ENCODE data around the gene CXCL13.
"Not testable (repeated sequence)": the region's sequence is repeated elsewhere in the genome, so short reads cannot be mapped to it uniquely, and the experiment has no call there.

The CXCL13 gene

GRCh38 chr4:77605210-77605902, at the start of gene CXCL13:
CXCL13 (plus strand) TSS chr4:77605820; CDS start chr4:77605866, 46 bp downstream.
- DNase-seq = no peak

DNA sequence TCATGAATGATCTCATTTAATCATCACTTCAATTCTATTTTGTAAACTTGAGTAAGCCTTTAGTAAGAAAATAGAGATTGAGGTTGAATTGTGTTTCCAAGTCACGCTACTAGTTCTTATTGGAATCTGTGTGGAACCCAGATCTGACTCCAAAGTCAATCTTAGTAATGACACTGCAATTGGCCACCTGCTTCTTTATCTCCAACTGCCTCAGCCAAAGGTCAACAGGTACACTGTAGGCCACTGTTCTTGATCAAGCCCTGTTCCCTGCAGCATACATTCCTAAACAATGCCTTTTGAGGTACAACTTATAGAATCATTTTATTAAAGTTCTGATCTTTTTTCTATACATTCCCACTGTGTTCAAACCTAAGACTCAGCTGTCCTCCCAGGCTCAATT, 45.5 kb upstream of the CXCL13 start:
- no peak for DNase-seq

GRCh38 chr4:77561720-77562119, 43.9 kb upstream of the CXCL13 start:
- not testable (repeated sequence) for DNase-seq

DNA sequence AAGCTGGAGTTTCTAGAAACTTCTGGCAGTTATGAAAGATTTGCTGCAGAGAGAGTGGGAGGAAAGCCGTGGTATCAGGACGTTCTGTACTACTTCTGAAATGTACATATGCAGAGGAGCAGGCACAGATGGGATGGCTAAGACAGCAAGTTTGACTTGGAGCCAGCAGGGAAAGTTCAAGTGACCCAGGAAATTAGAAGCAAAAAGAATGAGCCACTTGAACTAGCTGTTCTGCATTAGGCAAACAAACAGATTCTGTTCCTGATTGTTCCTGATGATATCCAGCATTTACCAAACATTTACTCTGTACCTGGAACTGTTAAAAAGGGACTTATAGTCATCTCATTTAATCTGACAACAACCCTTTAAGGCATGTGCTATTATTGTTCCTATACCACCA, 41.4 kb upstream of the CXCL13 start:
- DNase-seq = no peak

- DNase-seq = no peak
Observed at GRCh38 chr4:77566148-77566547, 39.5 kb upstream of the CXCL13 start.

- no peak for DNase-seq
Observed at GRCh38 chr4:77567549-77567948, 38.1 kb upstream of the CXCL13 start.

GRCh38 chr4:77570508-77571214, 35.0 kb upstream of the CXCL13 start:
- not testable (repeated sequence) for DNase-seq

DNA sequence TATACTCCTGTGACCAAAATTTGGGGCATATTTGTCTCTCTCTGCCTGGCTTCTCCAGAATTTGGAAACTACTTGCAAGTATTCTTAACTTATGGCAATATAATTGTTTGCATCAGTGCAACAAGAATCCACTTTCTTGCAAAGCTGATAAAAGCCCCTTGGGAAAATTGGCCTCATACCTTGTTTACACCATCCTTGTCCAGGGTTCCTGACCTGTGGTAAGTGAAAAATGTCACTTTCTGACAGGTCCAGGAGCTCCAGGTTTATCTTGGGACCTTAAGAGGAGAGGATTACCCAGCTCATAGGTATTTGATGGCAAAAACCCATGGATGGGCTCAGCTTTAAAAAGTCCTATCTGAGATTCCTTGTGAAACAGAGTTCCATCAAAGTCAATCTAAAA, 29.3 kb upstream of the CXCL13 start:
- no peak for DNase-seq

DNA sequence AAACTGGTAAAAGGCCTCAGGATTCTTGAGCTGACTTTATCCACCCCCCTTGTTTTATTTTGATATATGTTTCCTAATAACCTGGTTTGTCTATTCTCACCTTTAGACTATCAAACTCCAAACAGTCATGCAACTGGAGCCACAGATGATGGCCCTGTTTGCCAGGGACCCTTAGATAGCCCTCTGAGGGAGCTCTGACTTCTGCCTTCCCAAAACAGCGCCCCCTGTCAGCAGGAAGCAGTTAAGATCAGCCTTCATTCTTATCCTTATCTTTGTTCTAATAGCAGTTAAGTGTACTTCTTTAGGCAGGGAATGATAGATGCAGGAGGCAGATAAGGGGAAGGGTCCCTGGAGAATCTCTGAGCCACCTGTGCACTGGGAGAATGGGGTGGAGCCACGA, 27.5 kb upstream of the CXCL13 start:
- DNase-seq = no peak

- DNase-seq = no peak
Observed at GRCh38 chr4:77579406-77580076, 26.1 kb upstream of the CXCL13 start.

DNA sequence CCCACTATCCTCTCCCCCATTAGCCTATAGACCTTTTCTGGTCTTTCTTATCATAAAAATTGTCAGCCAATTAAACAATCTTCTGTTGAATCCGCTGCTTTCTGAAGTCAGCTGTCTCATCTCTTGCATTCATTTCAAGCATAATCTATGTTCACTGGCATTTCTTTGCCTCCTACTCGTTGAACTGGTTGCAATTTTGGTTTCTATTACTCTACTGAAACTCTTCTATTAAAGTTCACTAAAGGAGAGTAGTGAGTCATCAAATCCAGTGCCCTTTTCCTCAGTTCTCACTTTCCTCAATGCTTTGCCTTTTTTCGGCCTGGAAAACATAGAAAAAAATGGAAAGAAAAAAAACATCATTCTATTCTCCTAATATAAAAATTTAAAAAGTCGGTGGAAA, 23.9 kb upstream of the CXCL13 start:
- no peak for DNase-seq

DNA sequence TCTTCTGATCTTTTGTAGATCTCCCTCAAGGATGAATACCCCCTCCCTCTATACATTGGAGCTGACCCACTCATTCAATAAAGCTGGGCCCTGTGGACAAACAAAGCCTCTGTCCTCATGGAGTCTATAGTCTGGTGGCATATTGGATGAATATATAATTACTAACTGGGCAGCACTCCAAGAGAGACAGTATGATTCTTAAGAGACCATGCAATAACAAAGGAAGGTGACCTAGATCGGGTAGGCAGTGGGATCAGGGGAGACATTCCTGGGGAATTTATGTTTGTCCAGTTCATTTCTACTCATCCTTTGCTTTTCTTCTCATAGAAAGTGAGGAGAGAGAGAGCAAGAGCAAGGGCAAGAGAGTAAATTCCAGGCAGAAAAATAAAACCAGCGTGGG, 23.5 kb upstream of the CXCL13 start:
- DNase-seq = no peak

DNA sequence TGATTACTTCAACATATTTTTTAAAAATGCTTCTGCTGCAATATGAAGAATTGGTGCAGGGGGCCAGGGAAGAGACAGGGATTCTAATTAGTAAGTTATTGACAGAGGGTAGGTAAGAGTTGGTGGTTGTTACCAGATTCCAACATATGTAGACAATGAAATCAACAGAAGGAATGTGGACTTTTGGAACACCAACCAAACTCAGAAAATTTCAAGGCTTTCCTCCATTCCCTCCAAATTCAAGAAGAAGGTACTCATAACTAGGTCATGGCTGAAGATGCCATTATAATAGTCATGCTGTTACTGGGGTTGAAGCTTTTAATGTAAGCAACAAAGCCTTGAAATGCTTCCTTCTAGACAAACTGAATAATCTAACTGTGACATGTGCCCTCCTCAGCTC, 22.9 kb upstream of the CXCL13 start:
- no peak for DNase-seq

- peak; percentile 72 for DNase-seq
Observed at GRCh38 chr4:77586951-77587383, 18.7 kb upstream of the CXCL13 start.

DNA sequence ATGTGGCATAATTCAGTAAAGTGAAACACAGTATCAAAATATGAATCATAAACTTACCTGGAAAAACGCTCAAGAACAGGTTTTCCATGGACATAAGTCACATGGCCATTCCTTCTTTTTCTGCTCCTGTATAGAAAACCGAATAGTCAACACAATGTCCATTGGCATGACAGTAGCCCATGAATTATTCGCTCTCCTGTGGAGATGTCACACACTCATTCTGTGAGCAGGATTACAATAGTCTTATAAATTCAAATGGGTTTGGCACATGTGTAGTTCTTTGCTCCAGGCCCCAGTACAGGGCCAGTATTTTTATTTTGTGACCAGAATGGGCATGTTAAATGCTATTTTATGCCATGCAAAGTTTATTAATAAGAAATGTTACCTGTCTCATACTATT, 15.1 kb upstream of the CXCL13 start:
- DNase-seq = no peak

DNA sequence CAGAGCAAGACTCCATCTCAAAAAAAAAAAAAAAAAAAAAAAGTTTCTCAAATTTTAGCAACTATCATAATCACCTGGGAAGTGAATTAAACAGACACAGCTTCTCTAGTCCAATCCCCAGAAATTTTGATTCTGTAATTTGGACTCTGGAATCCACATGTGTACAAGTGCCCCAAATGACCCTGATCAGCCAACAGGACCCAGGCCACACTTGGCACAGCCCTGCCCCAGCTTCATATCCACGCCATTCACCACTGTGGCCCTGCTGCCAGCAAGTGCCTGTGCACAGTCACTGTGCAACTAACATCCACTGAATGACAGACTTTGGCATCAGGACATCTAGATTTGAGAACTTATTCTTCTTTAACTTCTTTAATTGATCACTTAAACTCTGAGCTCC, 14.1 kb upstream of the CXCL13 start:
- DNase-seq = no peak

- no peak for DNase-seq
Observed at GRCh38 chr4:77593101-77593500, 12.5 kb upstream of the CXCL13 start.

DNA sequence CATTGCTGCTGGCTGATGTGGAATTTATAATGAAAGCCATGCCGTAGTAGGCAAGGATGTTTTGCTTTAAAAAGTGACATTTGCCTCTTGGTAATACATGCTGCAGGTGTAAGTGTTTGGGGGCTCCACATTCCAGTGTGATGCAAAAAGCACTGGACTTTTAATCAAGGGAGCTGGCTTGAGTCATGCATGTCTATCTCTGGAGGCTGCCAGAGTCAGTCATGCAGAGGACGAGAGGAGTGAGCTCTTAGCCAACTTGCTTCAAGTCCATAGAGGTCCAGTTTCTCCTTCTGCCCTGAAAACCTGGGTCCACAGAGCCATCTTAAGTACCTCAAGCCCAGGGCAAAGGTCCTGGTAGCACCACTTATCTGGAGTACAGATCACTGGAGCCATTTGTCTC, 11.6 kb upstream of the CXCL13 start:
- DNase-seq = no peak

GRCh38 chr4:77595364-77595973, 10.2 kb upstream of the CXCL13 start:
- DNase-seq = no peak

DNA sequence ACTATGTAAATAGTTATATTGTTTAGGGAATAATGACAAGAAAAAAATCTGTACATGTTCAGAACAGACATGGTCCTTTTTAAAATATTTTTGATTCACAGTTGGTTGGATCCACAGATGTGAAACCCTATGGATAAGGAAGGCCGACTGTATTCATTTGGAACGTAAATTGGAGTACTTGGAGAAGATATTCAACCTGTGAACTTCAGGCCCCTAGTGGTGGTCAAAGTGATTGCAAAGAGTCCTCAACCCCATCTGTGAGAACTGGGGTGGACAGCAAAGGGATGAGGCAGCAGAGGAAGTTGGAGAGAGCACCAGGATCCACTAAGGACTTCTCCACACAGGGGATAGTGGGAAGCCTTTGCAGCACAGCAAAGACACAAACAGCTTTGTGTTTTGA, 6.2 kb upstream of the CXCL13 start:
- DNase-seq = no peak

DNA sequence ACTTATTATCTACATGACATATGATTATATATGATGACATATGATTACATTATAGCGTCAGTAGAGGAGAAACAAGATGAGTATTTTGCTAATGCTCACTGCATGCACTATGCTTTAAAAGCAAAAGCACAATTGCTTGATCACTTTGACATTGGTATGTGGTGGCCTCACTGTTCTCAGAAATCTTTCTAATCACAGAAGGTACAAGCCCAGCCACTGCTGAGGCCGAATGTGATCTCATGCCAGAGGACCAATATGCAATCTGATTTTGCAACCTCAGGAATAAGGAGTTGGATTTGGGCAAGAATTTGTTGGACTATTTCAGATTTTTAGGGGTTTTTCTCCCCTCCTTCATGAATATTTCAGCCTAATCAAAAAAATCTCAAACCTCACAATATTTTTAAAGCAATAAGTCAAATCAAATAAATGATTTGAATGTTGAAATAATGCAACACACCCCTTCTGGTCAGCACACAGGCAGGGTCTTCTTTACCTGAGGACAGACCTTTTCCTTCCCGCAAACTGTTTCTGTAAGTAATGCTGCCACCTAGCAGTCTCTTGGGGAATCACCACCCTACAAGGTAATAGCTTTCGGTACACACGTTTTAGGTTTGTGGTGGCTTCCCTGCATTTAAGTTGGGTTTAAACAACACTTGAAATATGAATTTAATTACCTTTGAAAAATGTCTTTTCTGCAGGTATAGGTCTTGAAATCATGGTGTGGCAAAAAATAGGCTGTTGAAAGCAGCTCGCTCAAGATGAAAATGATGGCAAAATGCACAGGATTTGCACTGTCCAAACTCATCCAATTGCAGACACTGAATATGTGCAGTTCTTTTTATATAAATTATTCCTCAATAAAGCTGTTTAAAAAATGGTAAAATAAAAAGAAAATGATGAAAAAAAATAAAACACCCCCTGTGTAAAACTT, 4.8 kb upstream of the CXCL13 start:
- no peak for DNase-seq

DNA sequence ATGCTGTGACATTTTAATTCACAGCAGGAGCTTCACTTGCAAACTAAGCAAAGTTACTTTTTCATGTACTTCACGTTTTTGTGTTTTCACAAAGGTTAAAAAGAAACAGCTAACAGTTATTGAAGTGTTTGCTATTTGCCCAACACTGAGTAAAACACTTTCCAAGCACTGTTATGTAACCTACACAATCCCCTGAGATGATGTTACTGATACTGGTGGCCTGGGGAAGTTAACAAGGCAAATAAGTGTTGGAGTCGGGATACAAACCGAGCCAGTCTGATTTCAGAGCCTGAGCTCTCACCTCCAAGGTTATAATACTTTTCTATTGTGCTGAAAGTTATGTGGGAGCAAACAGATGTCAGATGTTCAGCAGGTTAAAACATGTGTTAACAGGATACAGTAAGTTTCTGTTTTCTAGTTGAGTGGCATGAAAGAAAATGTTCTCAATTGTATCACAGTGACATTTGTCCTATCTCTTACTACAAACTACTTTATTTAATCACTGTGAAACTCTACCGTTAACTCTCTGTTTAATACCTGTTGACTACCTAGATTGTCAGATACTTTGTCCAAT, 3.9 kb upstream of the CXCL13 start:
- DNase-seq = no peak

Measured in activated CD8-positive, alpha-beta memory T cell treated with anti-CD3 and anti-CD28 coated beads, Interleukin-2, amount 50 U/mL, for 48 hours (primary cell).